Fibroblast of lung (primary cell): ENCODE measurements around the gene IDH2.

Experiments
- EZH2 ChIP-seq: IDR thresholded peaks from 2 replicates; pipeline ENCODE4 v1.5.1; 2012; ENCODE audit warnings: low read length, control low read depth, mild to moderate bottlenecking; ENCODE audit errors: missing control alignments
- TF ChIP-seq, protein P1 (sequence below), 2 donors: IDR thresholded peaks in 1 of 2; conservative IDR thresholded peaks in 1 of 2; 1 replicate in 1 of 2; 2 replicates in 1 of 2; pipeline ENCODE4 v1.5.1; 2011 to 2012; ENCODE audit warnings: low read length in 2 of 2, control low read depth in 1 of 2, inconsistent platforms in 1 of 2, low read depth in 1 of 2, mild to moderate bottlenecking in 1 of 2

DNA sequence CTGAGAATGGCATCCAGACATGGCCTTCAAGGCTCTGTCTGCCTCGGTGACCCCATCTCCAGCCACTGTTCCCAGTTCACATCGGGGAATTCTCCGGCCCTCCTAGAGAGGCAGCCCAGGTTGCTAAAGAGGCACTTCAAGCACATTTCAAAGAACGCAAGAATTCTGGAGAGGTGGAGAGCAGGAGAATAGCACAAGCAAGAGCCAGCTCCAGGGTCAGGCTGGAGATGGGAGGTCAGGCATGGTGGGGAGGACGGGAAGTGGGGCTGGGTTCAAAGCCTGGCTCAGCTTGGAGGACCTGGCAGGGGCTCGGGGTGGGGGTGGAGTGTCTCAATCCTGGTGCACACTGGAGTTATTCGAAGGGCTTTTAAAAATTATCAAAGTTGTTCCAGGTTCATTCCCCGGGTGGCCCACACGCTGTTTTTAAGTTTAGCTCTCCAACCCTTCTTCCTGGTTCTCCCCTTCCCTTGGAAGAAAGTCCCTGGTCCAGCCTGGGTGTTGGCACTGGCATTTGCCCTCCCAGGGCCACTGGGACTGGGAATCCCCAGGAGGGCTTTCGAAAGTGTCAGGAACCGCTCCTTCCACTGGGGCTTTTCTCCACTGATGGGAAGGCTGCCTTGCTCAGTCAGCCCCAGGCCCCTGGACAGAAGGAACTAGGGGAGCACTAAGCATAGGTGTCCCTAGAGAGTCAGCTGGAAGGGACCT is 65.3 kb downstream of the IDH2 start:
- TF ChIP-seq, protein P1, sequence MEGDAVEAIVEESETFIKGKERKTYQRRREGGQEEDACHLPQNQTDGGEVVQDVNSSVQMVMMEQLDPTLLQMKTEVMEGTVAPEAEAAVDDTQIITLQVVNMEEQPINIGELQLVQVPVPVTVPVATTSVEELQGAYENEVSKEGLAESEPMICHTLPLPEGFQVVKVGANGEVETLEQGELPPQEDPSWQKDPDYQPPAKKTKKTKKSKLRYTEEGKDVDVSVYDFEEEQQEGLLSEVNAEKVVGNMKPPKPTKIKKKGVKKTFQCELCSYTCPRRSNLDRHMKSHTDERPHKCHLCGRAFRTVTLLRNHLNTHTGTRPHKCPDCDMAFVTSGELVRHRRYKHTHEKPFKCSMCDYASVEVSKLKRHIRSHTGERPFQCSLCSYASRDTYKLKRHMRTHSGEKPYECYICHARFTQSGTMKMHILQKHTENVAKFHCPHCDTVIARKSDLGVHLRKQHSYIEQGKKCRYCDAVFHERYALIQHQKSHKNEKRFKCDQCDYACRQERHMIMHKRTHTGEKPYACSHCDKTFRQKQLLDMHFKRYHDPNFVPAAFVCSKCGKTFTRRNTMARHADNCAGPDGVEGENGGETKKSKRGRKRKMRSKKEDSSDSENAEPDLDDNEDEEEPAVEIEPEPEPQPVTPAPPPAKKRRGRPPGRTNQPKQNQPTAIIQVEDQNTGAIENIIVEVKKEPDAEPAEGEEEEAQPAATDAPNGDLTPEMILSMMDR (conservative IDR thresholded peaks at IDR 0.05 in 1 of 2, IDR thresholded peaks at IDR 0.05 in 1 of 2; ENCODE audit: low read depth in 1 of 2, low read length in 2 of 2) = no peak
- no peak for TF ChIP-seq EZH2
